ENCODE data around the gene CTBP2. TPM values are rescaled to one million over a fixed set of nuclear protein-coding genes. Genes with fewer than 3 reads are reported as not detected.
A peak's percentile ranks its signal among the peaks of the same experiment; 100 is the strongest.

The CTBP2 gene
- total RNA-seq, 1 experiment from 2014 or later, result 191 TPM

DNA sequence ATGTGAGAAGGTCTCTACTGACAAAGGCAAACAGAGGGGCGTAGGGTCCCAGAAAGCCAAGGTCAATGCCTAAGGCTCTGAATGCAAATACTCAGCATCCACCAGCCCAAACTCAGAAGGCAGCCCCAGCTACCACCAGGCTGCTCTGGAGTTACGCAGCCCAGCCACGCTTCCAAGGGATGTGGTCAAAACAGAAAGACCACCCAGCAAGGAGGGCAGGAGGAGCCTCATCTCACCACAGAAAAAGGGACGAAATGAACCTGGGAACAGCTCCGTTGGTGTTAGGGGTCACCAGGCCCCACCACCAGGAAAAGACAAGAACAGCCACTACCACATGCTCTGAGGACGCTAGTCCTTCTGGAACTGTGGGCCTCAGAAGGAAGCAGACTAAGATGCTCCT lies 65.1 kb downstream of the CTBP2 start (continued):
- TF ChIP-seq, protein P1, sequence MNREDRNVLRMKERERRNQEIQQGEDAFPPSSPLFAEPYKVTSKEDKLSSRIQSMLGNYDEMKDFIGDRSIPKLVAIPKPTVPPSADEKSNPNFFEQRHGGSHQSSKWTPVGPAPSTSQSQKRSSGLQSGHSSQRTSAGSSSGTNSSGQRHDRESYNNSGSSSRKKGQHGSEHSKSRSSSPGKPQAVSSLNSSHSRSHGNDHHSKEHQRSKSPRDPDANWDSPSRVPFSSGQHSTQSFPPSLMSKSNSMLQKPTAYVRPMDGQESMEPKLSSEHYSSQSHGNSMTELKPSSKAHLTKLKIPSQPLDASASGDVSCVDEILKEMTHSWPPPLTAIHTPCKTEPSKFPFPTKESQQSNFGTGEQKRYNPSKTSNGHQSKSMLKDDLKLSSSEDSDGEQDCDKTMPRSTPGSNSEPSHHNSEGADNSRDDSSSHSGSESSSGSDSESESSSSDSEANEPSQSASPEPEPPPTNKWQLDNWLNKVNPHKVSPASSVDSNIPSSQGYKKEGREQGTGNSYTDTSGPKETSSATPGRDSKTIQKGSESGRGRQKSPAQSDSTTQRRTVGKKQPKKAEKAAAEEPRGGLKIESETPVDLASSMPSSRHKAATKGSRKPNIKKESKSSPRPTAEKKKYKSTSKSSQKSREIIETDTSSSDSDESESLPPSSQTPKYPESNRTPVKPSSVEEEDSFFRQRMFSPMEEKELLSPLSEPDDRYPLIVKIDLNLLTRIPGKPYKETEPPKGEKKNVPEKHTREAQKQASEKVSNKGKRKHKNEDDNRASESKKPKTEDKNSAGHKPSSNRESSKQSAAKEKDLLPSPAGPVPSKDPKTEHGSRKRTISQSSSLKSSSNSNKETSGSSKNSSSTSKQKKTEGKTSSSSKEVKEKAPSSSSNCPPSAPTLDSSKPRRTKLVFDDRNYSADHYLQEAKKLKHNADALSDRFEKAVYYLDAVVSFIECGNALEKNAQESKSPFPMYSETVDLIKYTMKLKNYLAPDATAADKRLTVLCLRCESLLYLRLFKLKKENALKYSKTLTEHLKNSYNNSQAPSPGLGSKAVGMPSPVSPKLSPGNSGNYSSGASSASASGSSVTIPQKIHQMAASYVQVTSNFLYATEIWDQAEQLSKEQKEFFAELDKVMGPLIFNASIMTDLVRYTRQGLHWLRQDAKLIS (CRISPR knock-in tag; IDR thresholded peaks at IDR 0.05; ENCODE audit: borderline replicate concordance), result no peak
- TF ChIP-seq NR2C2 (CRISPR knock-in tag; IDR thresholded peaks at IDR 0.05) (no peak), SOX15 (CRISPR knock-in tag; IDR thresholded peaks at IDR 0.05) (no peak)
- TF ChIP-seq, protein P2, sequence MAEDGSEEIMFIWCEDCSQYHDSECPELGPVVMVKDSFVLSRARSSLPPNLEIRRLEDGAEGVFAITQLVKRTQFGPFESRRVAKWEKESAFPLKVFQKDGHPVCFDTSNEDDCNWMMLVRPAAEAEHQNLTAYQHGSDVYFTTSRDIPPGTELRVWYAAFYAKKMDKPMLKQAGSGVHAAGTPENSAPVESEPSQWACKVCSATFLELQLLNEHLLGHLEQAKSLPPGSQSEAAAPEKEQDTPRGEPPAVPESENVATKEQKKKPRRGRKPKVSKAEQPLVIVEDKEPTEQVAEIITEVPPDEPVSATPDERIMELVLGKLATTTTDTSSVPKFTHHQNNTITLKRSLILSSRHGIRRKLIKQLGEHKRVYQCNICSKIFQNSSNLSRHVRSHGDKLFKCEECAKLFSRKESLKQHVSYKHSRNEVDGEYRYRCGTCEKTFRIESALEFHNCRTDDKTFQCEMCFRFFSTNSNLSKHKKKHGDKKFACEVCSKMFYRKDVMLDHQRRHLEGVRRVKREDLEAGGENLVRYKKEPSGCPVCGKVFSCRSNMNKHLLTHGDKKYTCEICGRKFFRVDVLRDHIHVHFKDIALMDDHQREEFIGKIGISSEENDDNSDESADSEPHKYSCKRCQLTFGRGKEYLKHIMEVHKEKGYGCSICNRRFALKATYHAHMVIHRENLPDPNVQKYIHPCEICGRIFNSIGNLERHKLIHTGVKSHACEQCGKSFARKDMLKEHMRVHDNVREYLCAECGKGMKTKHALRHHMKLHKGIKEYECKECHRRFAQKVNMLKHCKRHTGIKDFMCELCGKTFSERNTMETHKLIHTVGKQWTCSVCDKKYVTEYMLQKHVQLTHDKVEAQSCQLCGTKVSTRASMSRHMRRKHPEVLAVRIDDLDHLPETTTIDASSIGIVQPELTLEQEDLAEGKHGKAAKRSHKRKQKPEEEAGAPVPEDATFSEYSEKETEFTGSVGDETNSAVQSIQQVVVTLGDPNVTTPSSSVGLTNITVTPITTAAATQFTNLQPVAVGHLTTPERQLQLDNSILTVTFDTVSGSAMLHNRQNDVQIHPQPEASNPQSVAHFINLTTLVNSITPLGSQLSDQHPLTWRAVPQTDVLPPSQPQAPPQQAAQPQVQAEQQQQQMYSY (CRISPR knock-in tag; IDR thresholded peaks at IDR 0.05), result no peak
- TF ChIP-seq, protein P3, sequence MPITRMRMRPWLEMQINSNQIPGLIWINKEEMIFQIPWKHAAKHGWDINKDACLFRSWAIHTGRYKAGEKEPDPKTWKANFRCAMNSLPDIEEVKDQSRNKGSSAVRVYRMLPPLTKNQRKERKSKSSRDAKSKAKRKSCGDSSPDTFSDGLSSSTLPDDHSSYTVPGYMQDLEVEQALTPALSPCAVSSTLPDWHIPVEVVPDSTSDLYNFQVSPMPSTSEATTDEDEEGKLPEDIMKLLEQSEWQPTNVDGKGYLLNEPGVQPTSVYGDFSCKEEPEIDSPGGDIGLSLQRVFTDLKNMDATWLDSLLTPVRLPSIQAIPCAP (CRISPR knock-in tag; IDR thresholded peaks at IDR 0.05), result no peak

DNA sequence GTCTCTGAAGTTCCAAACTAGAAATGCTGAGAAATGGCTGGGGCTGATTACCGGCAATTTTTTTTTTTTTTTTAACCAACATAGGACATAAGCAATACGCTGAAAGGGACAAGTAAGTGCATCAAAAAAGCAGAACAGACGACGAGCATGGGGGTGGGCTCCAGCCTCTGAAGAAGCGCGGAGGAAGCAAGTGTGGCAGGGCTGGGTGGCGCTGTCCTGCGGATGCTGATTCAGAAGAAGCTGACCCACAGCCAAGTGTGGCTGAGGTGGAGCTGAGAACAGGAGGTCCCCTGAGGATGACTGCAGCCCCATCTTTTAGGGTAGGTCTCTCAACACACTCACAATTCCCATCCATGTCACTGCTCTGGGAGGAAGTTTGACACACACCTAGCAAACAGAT lies 65.6 kb downstream of the CTBP2 start:
- ATAC-seq, result no peak; the same call in 1 of the 2 replicates
- ChIA-PET CTCF (no interaction called here), POLR2A (no interaction called here)
- H3K36me3 Mint-ChIP-seq, result peaks cover 10% of the 10 kb centered on the region; the same call in 1 of the 2 replicates
- H3K4me1 Mint-ChIP-seq, result peaks cover 80% of the 10 kb centered on the region
- DNase-seq (ENCODE audit: low spot score), result peak; percentile 7
- TF ChIP-seq SMAD3 (CRISPR knock-in tag; IDR thresholded peaks at IDR 0.05; ENCODE audit: borderline replicate concordance), result no peak
- TF ChIP-seq NR1H2 (CRISPR knock-in tag; IDR thresholded peaks at IDR 0.05), result no peak
- TF ChIP-seq ZNF232 (CRISPR knock-in tag; IDR thresholded peaks at IDR 0.05), result no peak
- TF ChIP-seq, protein P3 (CRISPR knock-in tag; IDR thresholded peaks at IDR 0.05), result no peak
- no peak for TF ChIP-seq NFE2L1 (CRISPR knock-in tag; IDR thresholded peaks at IDR 0.05)
- no peak for TF ChIP-seq TEAD1 (CRISPR knock-in tag; IDR thresholded peaks at IDR 0.05)
- no peak for TF ChIP-seq FOXJ3 (CRISPR knock-in tag; IDR thresholded peaks at IDR 0.05; ENCODE audit: borderline replicate concordance)
- TF ChIP-seq TCF7 (CRISPR knock-in tag; IDR thresholded peaks at IDR 0.05; ENCODE audit: low read depth), result no peak
- H3K9me3 Mint-ChIP-seq, result no peaks in the 10 kb centered on the region
- H3K27me3 Mint-ChIP-seq (ENCODE audit: low read depth), result no peaks in the 10 kb centered on the region
- no peak overlapping the region for H3K4me3 Mint-ChIP-seq
- no peak overlapping the region for H3K27ac Mint-ChIP-seq

DNA sequence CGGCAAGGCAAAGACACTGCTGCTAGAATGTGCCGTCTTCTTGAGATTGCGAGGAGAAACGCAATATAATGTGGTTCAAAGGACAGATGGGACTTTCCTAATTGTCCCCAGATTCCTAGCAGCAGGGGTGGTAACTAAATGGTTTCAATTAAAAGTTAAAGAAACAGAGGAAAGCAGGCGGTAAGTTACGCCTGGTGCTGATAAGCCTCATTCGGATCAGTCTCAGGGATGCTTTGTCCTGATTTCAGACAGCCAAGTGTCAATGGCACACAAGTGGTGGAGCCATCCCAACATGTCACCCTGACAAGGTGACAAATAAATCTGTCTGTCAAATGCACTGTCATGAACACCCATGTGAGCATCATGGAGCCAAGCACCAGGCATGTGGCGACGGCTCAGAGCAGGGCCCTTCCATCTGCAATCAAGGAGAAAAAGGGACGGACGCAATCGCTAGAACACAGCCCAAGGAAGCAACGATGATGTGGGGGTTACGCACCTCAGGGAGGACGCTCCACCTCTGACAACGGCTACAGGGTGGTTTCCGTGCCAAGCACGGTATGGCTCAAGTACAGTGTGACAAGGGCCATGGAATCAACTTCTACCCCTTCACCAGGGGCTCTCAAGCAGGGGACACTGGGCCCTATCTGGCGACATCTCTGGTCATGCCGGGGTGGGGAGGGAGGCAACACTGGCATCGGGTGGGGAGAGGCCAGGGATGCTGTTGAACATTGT lies 66.2 kb downstream of the CTBP2 start:
- no peak for TF ChIP-seq RELA (CRISPR knock-in tag; IDR thresholded peaks at IDR 0.05; ENCODE audit: borderline replicate concordance)
- TF ChIP-seq ETV6 (CRISPR knock-in tag; IDR thresholded peaks at IDR 0.05), result no peak
- TF ChIP-seq, protein P4, sequence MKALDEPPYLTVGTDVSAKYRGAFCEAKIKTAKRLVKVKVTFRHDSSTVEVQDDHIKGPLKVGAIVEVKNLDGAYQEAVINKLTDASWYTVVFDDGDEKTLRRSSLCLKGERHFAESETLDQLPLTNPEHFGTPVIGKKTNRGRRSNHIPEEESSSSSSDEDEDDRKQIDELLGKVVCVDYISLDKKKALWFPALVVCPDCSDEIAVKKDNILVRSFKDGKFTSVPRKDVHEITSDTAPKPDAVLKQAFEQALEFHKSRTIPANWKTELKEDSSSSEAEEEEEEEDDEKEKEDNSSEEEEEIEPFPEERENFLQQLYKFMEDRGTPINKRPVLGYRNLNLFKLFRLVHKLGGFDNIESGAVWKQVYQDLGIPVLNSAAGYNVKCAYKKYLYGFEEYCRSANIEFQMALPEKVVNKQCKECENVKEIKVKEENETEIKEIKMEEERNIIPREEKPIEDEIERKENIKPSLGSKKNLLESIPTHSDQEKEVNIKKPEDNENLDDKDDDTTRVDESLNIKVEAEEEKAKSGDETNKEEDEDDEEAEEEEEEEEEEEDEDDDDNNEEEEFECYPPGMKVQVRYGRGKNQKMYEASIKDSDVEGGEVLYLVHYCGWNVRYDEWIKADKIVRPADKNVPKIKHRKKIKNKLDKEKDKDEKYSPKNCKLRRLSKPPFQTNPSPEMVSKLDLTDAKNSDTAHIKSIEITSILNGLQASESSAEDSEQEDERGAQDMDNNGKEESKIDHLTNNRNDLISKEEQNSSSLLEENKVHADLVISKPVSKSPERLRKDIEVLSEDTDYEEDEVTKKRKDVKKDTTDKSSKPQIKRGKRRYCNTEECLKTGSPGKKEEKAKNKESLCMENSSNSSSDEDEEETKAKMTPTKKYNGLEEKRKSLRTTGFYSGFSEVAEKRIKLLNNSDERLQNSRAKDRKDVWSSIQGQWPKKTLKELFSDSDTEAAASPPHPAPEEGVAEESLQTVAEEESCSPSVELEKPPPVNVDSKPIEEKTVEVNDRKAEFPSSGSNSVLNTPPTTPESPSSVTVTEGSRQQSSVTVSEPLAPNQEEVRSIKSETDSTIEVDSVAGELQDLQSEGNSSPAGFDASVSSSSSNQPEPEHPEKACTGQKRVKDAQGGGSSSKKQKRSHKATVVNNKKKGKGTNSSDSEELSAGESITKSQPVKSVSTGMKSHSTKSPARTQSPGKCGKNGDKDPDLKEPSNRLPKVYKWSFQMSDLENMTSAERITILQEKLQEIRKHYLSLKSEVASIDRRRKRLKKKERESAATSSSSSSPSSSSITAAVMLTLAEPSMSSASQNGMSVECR (CRISPR knock-in tag; IDR thresholded peaks at IDR 0.05; ENCODE audit: borderline replicate concordance), result no peak
- TF ChIP-seq SP1 (CRISPR knock-in tag; conservative IDR thresholded peaks at IDR 0.05), result no peak
- TF ChIP-seq, protein P5, sequence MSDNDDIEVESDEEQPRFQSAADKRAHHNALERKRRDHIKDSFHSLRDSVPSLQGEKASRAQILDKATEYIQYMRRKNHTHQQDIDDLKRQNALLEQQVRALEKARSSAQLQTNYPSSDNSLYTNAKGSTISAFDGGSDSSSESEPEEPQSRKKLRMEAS (CRISPR knock-in tag; IDR thresholded peaks at IDR 0.05), result no peak
- Mint-ChIP-seq H3K27me3 (ENCODE audit: low read depth) (no peaks in the 10 kb centered on the region), H3K4me1 (peaks cover 80% of the 10 kb centered on the region), H3K4me3 (no peak overlapping the region), H3K36me3 (peaks cover 9% of the 10 kb centered on the region; the same call in 1 of the 2 replicates), H3K9me3 (no peaks in the 10 kb centered on the region), H3K27ac (peak overlapping the region; percentile 77)
- no peak for DNase-seq (ENCODE audit: low spot score)
- POLR2A ChIA-PET, result no interaction called here
- no peak for ATAC-seq
- CTCF ChIA-PET, result interaction anchor here (0.6 kb wide), 1 partner anchor 43 kb away, joined by 3 read pairs; no protein-coding TSS in a partner anchor

All from WTC11 (cell line).